Dendritic cell treated with granulocyte-macrophage colony-stimulating factor and Interleukin-4, amounts not matched to agents 40 ng/mL and 50 ng/mL, for 4 days (primary cell): ENCODE data around the gene TIPRL.
"Not testable (repeated sequence)": the region's sequence is repeated elsewhere in the genome, so short reads cannot be mapped to it uniquely, and the experiment has no call there.

Experiments used
- H3K27ac Mint-ChIP-seq: one replicate; pipeline ENCODE4 v1.8.0; 2022; ENCODE audit warnings: mild to moderate bottlenecking, mixed read lengths
- H3K27me3 Mint-ChIP-seq: one replicate; pipeline ENCODE4 v1.8.0; 2022; ENCODE audit warnings: mild to moderate bottlenecking, mixed read lengths
- H3K36me3 Mint-ChIP-seq: one replicate; pipeline ENCODE4 v1.8.0; 2022; ENCODE audit warnings: low read depth, mixed read lengths
- H3K4me1 Mint-ChIP-seq: one replicate; pipeline ENCODE4 v1.8.0; 2022; ENCODE audit warnings: low read depth, mixed read lengths
- H3K4me3 Mint-ChIP-seq: one replicate; pipeline ENCODE4 v1.8.0; 2022; ENCODE audit warnings: mild to moderate bottlenecking, moderate library complexity, mixed read lengths
- H3K9me3 Mint-ChIP-seq: one replicate; pipeline ENCODE4 v1.8.0; 2022; ENCODE audit warnings: mixed read lengths
- intact Hi-C: fragments of 100-400 bp; cut with micrococcal nuclease; formaldehyde crosslinking; loops from one replicate; pipeline ENCODE4 v1.15.0; 2022

TIPRL gene

DNA sequence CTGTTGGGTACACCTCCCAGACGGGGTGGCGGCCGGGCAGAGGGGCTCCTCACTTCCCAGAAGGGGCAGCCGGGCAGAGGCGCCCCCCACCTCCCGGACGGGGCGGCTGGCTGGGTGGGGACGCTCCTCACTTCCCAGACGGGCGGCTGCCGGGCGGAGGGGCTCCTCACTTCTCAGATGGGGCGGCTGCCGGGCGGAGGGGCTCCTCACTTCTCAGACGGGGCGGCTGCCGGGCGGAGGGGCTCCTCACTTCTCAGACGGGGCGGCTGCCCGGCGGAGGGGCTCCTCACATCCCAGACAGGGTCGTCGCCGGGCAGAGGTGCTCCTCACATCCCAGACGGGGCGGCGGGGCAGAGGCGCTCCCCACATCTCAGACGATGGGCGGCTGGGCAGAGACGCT lies 28.9 kb downstream of the TIPRL start:
- H3K4me3 Mint-ChIP-seq, intact Hi-C loops, H3K27me3 Mint-ChIP-seq, H3K4me1 Mint-ChIP-seq, H3K27ac Mint-ChIP-seq: not testable (repeated sequence)
- Mint-ChIP-seq H3K9me3 (peaks cover 16% of the 10 kb centered on the region), H3K36me3 (peaks cover 25% of the 10 kb centered on the region)

DNA sequence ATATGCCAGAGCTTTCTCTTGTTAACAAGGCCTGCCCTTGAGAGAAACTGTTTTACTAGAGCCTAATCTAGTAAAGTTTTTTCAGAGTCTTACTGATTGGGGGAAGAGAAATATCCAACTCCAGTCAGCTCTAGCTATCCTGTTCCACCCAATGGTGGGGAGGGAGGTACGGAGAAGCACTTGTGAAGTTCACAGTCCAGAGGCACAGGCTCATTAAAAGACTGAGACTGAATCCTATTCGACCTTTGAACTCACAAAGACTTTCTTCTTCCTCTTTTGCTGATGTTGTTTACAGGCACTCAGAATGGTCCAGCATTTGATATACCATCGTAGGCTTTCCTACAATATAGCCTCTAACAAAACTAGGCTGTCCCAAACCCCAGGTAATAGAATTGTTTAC lies 31.6 kb downstream of the TIPRL start:
- peaks cover 27% of the 10 kb centered on the region for H3K9me3 Mint-ChIP-seq
- no peak overlapping the region for H3K4me3 Mint-ChIP-seq
- H3K27me3 Mint-ChIP-seq = no peaks in the 10 kb centered on the region
- intact Hi-C loops = no loop called here
- H3K27ac Mint-ChIP-seq = no peak overlapping the region
- no peaks in the 10 kb centered on the region for H3K4me1 Mint-ChIP-seq
- peaks cover 10% of the 10 kb centered on the region for H3K36me3 Mint-ChIP-seq

DNA sequence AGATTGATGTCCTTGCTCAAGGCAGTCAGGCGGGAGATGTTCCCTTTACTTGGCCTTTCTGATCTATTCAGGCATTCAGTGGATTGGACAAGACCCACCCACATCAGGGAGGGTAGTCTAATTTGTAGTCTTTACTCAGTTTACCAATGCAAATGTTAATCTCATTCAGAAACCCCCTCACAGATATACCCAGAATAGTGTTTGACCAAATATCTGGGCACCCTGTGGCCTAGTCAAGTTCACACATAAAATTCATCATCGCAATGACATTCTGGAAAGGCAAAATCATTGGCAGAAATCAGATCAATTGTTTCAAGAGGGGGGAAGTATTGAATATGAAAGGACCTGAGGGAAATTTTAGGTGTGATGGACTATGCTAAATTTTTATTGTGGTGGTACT lies 34.6 kb downstream of the TIPRL start:
- no peaks in the 10 kb centered on the region for H3K4me1 Mint-ChIP-seq
- no peaks in the 10 kb centered on the region for H3K36me3 Mint-ChIP-seq
- no peaks in the 10 kb centered on the region for H3K27me3 Mint-ChIP-seq
- H3K27ac Mint-ChIP-seq = no peak overlapping the region
- no peak overlapping the region for H3K4me3 Mint-ChIP-seq
- peaks cover 27% of the 10 kb centered on the region for H3K9me3 Mint-ChIP-seq
- intact Hi-C loops = no loop called here

DNA sequence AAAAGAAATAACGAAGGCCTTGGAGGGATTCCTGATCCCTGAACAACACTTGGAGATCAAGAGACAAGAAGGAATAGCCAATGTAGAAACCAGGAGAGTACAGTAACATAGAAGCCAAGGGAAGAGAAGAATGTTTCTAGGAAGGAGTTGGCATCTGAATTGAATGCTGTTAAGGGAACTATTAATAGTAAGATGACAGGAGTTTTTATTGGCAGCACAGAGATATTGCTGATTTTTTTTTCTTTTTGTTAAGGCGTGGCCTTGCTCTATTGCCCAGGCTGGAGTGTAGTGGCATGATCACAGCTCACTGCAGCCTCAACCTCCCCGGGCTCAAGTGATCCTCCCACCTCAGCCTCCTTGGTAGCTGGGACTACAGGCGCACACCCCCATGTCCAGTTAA lies 37.4 kb downstream of the TIPRL start:
- intact Hi-C loops = no loop called here

DNA sequence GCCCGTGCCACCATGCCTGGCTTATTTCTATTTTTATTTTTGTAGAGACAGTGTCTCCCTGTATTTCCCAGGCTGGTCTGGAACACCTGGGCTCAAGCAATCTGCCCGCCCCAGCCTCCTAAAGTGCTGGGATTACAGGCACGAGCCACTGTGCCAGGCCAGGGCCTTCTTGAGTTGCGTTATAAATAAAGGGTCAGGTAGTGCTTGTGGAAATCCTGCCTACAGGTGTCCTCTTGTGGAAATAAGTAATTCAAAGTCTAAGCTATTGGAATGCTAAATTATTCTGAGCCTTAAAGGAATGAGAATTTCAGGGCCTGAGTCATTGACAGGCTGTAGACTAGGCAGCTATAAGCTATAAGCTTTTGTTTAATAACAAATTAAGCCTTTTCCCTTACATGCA lies 38.9 kb downstream of the TIPRL start:
- intact Hi-C loops = no loop called here
- Mint-ChIP-seq H3K4me1 (peaks cover 5% of the 10 kb centered on the region), H3K9me3 (peaks cover 12% of the 10 kb centered on the region), H3K27ac (no peak overlapping the region), H3K27me3 (peaks cover 2% of the 10 kb centered on the region), H3K36me3 (no peaks in the 10 kb centered on the region), H3K4me3 (no peak overlapping the region)

More for the DNA sequence above, 37.4 kb downstream of the TIPRL start:
- Mint-ChIP-seq H3K27me3 (peaks cover 2% of the 10 kb centered on the region), H3K36me3 (no peaks in the 10 kb centered on the region), H3K4me1 (peaks cover 5% of the 10 kb centered on the region), H3K4me3 (no peak overlapping the region), H3K9me3 (peaks cover 22% of the 10 kb centered on the region), H3K27ac (no peak overlapping the region)

DNA sequence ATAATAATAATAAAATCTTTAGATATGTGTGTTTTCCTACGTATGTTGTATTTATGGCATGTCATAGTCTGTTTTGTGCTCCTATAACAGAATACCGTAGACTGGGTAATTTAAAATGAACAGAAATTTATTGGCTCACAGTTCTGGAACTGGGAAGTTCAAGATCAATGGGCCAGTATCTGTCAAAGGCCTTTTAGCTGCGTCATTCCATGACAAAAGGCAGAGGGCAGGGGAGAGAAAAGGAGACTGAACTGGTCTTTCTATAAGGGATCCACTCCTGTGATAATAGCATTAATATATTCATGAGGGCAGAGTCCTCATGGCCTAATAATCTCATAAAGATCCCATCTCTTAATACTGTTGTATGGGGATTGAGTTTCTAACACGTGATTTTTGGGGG lies 39.9 kb downstream of the TIPRL start:
- no peak overlapping the region for H3K27ac Mint-ChIP-seq
- intact Hi-C loops = no loop called here
- peaks cover 15% of the 10 kb centered on the region for H3K4me1 Mint-ChIP-seq
- H3K36me3 Mint-ChIP-seq = no peaks in the 10 kb centered on the region
- peaks cover 2% of the 10 kb centered on the region for H3K27me3 Mint-ChIP-seq
- no peak overlapping the region for H3K4me3 Mint-ChIP-seq
- peaks cover 9% of the 10 kb centered on the region for H3K9me3 Mint-ChIP-seq

DNA sequence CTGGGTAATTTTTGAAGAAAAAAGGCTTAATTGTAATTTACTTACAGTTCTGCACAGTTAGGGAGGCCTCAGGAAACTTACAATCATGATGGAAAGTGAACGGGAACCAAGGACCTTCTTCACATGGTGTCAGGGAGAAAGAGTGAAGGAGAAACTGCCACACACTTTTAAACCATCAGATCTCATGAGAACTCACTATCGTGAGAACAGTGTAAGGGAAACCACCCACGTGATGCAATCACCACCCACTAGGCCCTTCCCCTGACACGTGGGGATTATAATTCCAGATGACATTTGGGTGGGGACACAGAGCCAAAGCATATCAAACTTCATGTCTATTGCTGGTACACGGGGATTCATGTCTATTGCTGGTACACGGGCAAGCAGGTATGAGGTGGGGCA lies 41.7 kb downstream of the TIPRL start:
- peaks cover 9% of the 10 kb centered on the region for H3K9me3 Mint-ChIP-seq
- no peak overlapping the region for H3K27ac Mint-ChIP-seq
- H3K27me3 Mint-ChIP-seq = peaks cover 2% of the 10 kb centered on the region
- intact Hi-C loops = no loop called here
- H3K4me3 Mint-ChIP-seq = no peak overlapping the region
- peaks cover 27% of the 10 kb centered on the region for H3K4me1 Mint-ChIP-seq
- no peaks in the 10 kb centered on the region for H3K36me3 Mint-ChIP-seq

DNA sequence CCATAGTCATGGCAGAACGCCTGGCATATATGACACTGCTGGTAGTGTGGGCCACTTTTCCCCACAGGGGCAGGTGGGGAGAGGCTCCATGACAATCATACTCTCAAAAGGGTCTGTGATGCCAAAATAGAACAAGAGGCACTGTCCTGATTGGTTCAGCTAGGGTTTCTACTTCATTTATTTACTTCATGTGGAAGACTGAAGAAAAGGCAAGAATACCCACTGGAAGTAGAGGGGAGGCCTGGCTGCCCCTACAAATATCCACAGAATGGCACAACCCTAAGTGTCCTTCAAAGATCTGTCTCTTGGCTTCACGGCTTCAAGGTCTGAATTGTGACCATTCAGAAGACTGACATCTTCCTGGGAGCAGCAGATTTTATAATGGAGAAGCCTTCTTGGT lies 42.5 kb downstream of the TIPRL start:
- H3K36me3 Mint-ChIP-seq = peaks cover 2% of the 10 kb centered on the region
- intact Hi-C loops = no loop called here
- H3K4me3 Mint-ChIP-seq = no peak overlapping the region

DNA sequence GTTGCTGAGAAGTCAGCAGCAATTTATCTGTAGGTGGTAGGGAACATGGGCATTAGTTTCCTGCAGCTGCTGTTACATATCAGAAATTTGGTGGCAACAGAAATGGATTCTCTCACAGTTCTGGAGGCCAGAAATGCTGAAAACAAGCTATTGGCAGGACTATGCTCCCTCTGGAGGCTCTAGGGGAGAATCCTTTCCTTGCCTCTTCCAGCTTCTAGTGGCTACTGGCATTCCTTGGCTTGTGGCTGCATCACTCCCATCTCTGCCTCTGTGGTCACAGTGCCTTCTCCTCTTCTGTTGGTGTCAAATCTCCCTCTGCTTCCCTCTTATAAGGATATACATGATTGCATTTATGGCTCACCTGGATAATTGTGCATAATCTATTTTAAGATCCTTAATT lies 44.5 kb downstream of the TIPRL start:
- Mint-ChIP-seq H3K4me3 (no peak overlapping the region), H3K27me3 (peaks cover 2% of the 10 kb centered on the region), H3K27ac (no peak overlapping the region), H3K36me3 (peaks cover 22% of the 10 kb centered on the region), H3K4me1 (peaks cover 39% of the 10 kb centered on the region), H3K9me3 (peaks cover 9% of the 10 kb centered on the region)
- intact Hi-C loops = no loop called here

More for the DNA sequence above, 42.5 kb downstream of the TIPRL start:
- Mint-ChIP-seq H3K9me3 (peaks cover 9% of the 10 kb centered on the region), H3K27me3 (peaks cover 2% of the 10 kb centered on the region), H3K27ac (no peak overlapping the region), H3K4me1 (peaks cover 28% of the 10 kb centered on the region)

DNA sequence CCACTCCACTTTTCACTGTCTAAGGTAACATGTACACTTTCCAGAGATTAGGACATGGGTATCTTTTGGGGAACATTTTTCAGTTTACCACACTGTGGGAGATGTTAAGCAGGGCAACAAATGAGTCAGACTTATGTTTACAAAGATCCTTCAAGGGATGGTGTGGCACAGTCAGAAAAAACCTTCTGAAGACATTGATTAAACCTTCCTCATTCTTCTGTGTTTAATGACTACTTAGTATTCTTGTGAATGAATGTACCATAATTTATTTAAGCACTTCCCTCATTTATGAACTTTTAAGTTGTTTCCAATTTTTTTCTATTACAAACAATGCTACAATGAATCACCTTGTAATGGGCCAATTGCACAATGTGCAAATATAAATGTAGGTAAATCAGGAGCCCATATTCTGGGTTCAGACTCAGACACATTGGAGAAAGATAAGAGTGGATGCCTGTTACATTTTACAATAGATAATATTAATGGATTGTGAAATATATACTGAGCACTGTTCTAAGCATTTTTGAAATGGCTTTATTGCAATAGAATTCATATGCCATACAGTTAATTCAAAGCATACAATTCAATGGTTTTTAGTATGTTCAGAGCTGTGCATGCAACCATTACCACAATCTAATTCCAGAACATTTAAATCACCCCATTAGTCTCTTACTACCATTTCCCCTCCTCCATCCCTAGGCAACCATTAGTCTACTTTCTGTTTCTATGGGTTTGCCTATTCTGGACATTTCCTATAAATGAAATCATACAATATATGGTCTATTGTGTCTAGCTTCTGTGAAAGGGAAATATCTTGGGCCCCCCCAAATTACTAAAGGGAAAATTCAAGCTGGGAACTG lies 45.1 kb downstream of the TIPRL start:
- Mint-ChIP-seq H3K36me3 (peaks cover 25% of the 10 kb centered on the region), H3K9me3 (peaks cover 9% of the 10 kb centered on the region), H3K4me3 (no peak overlapping the region), H3K27me3 (peaks cover 2% of the 10 kb centered on the region), H3K4me1 (peaks cover 45% of the 10 kb centered on the region), H3K27ac (no peak overlapping the region)
- intact Hi-C loops = no loop called here

DNA sequence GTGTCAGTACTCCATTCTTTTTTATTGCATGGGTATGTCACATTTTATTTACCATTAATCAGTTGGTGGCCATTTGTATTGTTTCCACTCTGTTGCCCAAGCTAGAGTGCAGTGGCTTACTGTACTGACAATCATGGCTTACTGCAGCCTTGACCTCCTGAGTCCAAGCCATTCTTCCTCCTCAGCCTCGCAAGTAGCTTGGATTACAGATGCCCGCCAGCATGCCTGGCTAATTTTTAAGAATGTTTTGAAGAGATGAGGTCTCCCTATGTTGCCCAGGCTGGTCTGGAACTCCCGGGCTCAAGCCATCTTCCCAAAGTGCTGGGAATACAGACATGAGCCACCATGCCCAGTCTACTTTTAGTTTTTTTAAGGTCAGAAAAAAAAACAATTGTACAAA lies 46.2 kb downstream of the TIPRL start:
- no peaks in the 10 kb centered on the region for H3K27me3 Mint-ChIP-seq
- H3K4me1 Mint-ChIP-seq = peaks cover 56% of the 10 kb centered on the region
- intact Hi-C loops = loop anchor here (5.0 kb wide), 2 partner anchors 143 to 288 kb away; partner anchors contain the start of genes DCAF6 and MPC2
- peaks cover 9% of the 10 kb centered on the region for H3K9me3 Mint-ChIP-seq
- H3K4me3 Mint-ChIP-seq = peak overlapping the region; percentile 20
- peaks cover 36% of the 10 kb centered on the region for H3K36me3 Mint-ChIP-seq
- peak overlapping the region; percentile 92 for H3K27ac Mint-ChIP-seq

DNA sequence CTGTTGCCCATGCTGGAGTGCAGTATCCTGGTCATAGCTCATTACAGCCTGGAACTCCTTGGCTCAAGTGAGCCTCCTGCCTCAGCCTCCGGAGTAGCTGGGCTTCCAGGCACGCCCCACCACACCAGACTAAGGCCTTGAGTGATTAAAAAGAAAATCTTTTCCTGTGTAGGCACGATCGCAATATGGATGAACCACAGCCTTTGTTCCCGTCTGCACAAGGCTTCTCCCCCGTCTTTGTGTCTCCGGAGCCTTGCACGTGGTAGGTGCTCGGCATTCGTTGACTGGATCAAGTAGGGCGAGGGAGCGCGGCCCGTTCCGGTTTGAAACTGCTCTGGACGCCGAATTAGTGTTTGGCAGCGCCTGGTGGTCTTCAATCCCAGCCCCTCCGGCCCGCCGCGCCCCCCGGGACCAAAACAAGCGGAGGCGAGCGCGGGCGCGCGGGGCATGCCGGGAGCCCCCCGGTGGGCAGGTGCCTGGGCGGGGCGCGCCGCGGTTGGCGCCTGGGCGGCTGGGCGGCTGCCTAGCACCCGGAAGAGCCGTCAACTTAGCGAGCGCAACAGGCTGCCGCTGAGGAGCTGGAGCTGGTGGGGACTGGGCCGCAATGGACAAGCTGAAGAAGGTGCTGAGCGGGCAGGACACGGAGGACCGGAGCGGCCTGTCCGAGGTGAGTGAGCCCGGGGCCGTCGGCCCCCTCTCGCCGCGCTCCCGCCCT lies 46.9 kb downstream of the TIPRL start, which contains the start of gene SFT2D2:
Gene SFT2D2, plus strand, starts transcription at position 529 of the 715 bp plus-strand sequence. Its CDS starts 76 bp downstream, at position 605.
- peak within 1 kb of the TSS; percentile 92 for H3K27ac Mint-ChIP-seq
- intact Hi-C loops = loop anchor here (2.0 to 5.0 kb wide), 3 partner anchors 47 to 288 kb away; partner anchors contain the start of genes DCAF6, MPC2 and TIPRL
- no peaks in the 10 kb centered on the region for H3K27me3 Mint-ChIP-seq
- H3K36me3 Mint-ChIP-seq = peaks cover 42% of the 10 kb centered on the region
- H3K4me1 Mint-ChIP-seq = peaks cover 55% of the 10 kb centered on the region
- peak within 1 kb of the TSS; percentile 89 for H3K4me3 Mint-ChIP-seq
- H3K9me3 Mint-ChIP-seq = peaks cover 9% of the 10 kb centered on the region

DNA sequence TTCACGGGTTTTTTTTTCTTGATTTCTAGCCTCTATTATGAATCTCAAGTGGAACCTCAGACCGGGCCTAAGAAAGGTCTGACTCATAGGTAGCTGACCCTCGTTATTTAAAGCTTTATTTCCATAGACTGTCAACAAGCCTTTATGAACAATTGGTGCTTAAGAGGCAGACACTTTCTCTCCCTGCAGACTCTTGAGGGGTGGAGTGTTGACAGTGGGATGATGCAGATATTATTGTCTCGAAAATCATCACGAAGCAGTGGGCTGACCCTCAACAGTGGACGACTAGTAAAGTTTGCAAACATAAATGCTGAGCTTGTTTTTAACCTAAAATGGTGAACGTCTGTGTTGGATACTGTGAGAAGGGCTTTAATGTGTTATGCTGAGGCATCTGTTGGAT lies 48.9 kb downstream of the TIPRL start:
- Mint-ChIP-seq H3K27ac (peak overlapping the region; percentile 92), H3K9me3 (peaks cover 9% of the 10 kb centered on the region), H3K4me1 (peaks cover 73% of the 10 kb centered on the region), H3K4me3 (peak overlapping the region; percentile 89), H3K27me3 (no peaks in the 10 kb centered on the region), H3K36me3 (peaks cover 62% of the 10 kb centered on the region)
- intact Hi-C loops = loop anchor here (2.0 to 5.0 kb wide), 3 partner anchors 49 to 290 kb away; partner anchors contain the start of genes DCAF6, MPC2 and TIPRL

DNA sequence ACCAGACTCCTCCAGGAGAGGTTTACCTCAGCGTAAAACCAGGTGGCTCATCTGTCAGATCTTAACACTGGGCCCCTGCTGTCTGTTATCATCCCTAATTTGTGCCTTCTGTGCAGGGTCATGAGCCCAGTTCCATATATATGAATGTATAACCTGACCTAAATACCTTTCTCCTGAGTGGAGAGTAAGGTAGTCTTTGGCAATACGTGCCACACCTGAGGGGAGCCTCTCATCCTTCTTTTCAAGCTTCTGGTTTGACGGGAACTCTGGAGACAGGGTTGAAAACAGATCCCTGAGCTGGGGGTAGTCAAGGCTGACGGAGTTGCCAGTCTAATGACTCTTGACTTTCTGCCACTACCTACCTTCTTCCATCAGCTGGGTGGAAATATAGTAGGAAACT lies 51.1 kb downstream of the TIPRL start:
- H3K36me3 Mint-ChIP-seq = peaks cover 85% of the 10 kb centered on the region
- peaks cover 72% of the 10 kb centered on the region for H3K4me1 Mint-ChIP-seq
- no peaks in the 10 kb centered on the region for H3K27me3 Mint-ChIP-seq
- H3K4me3 Mint-ChIP-seq = peak overlapping the region; percentile 89
- intact Hi-C loops = loop anchor here (5.0 kb wide), 2 partner anchors 148 to 293 kb away; partner anchors contain the start of genes DCAF6 and MPC2
- H3K9me3 Mint-ChIP-seq = no peaks in the 10 kb centered on the region
- H3K27ac Mint-ChIP-seq = peak overlapping the region; percentile 92
